Embryonic facial prominence (tissue), 1 donor: ENCODE measurements around the gene INPP5B.
"Not testable (repeated sequence)": the region's sequence is repeated elsewhere in the genome, so short reads cannot be mapped to it uniquely, and the experiment has no call there.

ENCODE experiments used
- DNase-seq: peaks from one replicate; pipeline ENCODE4 v3.0.0-alpha.2; 2016; ENCODE audit errors: extremely low spot score

Gene INPP5B

GRCh38 chr1:37946703-37947360 lies at the start of gene INPP5B:
INPP5B (minus strand) TSS chr1:37947053; CDS start chr1:37946308, 745 bp downstream.
- peak; percentile 43 for DNase-seq

- peak; percentile 87 for DNase-seq
These were observed 49.0 kb upstream of the INPP5B start for GRCh38 chr1:37995751-37996345.

- no peak for DNase-seq
These were observed 48.2 kb upstream of the INPP5B start for GRCh38 chr1:37994886-37995566.

GRCh38 chr1:37989361-37989930 lies 42.6 kb upstream of the INPP5B start:
- DNase-seq, result no peak

- DNase-seq, result no peak
These were observed 40.8 kb upstream of the INPP5B start for GRCh38 chr1:37987679-37988078.

- DNase-seq, result no peak
These were observed 36.7 kb upstream of the INPP5B start for GRCh38 chr1:37983546-37983945.

- DNase-seq, result no peak
These were observed 31.7 kb upstream of the INPP5B start for GRCh38 chr1:37978541-37978940.

GRCh38 chr1:37975083-37975482 lies 28.2 kb upstream of the INPP5B start:
- not testable (repeated sequence) for DNase-seq

- no peak for DNase-seq
These were observed 27.7 kb upstream of the INPP5B start for GRCh38 chr1:37974567-37974966.

GRCh38 chr1:37973684-37974083 lies 26.8 kb upstream of the INPP5B start:
- DNase-seq, result not testable (repeated sequence)

- DNase-seq, result no peak
These were observed 18.4 kb upstream of the INPP5B start for GRCh38 chr1:37965301-37965700.

GRCh38 chr1:37964106-37964505 lies 17.3 kb upstream of the INPP5B start:
- not testable (repeated sequence) for DNase-seq

GRCh38 chr1:37958690-37959089 lies 11.8 kb upstream of the INPP5B start:
- no peak for DNase-seq

GRCh38 chr1:37955685-37956084 lies 8.8 kb upstream of the INPP5B start:
- DNase-seq, result no peak

- no peak for DNase-seq
These were observed 7.6 kb upstream of the INPP5B start for GRCh38 chr1:37954316-37954971.

GRCh38 chr1:37952738-37953137 lies 5.9 kb upstream of the INPP5B start:
- DNase-seq, result no peak

GRCh38 chr1:37951783-37952624 lies 5.2 kb upstream of the INPP5B start:
- DNase-seq, result no peak

- DNase-seq, result no peak
These were observed 4.4 kb upstream of the INPP5B start for GRCh38 chr1:37951041-37951782.

- no peak for DNase-seq
These were observed 2.8 kb upstream of the INPP5B start for GRCh38 chr1:37949524-37950152.

GRCh38 chr1:37948841-37949240 lies 2.0 kb upstream of the INPP5B start:
- no peak for DNase-seq
